GM19240 (cell line): ENCODE results near the gene CAPS.

Experiments
- DNase-seq: peaks from one replicate; pipeline ENCODE4 v3.0.0; 2011; ENCODE audit warnings: low spot score; ENCODE audit not compliant: insufficient read length

The CAPS gene

DNA sequence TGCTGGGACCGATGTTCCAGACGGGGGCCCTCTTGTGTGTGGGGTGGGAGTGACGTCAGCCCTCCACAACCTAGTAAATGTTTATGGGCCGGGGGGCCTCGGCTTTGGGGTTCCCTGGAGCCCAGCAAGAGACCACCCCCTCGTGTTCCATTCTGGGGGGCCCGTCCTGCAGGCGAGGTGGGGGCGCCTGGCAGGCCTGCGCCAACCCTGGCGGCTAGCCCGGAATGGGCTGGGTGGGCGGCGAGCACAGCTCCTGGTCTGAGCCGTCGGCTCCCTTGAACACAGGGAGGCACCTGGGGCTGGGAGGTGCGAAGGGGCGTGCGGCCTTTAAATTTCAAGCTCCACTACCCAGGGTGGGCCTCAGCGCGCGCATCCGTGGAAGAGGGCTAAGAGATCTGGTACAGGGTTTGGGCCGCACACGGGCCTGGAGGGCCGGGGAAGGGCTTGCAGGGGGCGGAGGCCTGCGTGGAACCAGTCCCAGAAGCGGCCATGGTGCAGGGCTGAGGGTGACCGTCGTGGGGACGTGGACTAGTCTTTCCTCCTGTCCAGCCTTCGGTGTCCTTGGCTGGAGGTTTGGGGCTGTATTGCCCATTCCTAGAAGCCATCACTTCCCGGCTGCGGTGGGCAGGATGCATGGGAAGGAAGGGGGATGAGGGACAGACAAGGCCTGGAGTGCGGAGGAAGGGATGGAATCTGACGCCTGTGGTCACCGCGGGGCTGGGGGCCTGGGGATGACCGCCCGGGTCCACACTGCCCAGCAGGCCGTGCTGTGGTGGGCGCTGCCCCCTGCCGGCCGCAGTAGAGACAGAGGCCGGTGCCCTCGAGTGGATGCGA lies 21.9 kb upstream of the CAPS start:
- DNase-seq: no peak

DNA sequence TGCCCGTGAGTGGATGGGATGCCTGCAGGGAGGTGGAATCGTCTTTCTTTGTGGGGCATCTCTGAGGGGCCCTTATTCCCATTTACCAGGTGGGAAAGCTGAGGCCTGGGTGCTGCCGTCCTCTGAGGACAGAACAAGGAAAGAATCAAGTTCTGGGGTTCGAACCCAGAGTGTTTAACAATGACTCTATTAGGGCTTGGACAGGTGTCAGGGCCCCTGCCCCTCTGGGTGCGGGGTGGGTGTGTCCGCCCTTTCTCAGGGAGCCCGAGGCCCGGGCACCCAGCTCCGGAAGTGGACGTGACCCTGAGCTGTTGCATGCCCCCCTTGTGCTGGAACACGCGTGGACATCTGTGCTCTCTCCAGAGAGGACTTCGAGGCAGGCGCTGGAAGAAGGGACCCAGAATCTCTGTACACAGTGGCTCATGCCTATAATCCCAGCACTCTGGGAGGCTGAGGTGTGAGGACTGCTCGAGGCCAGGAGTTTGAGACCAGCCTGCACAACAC lies 21.2 kb upstream of the CAPS start:
- no peak for DNase-seq

DNA sequence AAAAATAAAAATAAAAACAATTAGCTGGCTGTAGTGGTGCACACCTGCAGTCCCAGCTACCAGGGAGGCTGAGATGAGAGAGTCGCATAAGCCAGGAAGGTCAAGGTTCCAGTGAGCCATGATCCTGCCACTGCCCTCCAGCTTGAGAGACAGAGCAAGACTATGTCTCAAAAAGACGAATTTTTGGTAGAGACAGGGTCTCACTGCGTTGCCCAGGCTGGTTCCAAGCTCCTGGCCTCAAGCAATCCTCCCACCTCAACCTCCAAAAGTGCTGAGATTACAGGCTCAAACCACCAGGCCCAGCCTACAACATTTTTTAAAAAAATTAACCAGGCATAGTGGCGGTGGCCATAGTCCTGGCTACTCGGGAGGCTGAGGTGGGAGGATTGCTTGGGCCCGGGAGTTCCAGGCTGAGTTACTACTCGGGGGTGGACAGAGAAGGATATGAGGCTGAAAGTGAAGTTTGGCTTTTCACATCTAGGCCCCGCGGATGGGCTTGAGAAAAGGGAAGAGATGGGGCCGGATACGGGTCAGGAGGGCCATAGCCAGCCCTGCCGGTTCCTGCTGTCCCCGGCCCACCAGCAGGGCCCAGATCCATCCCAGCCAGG lies 20.7 kb upstream of the CAPS start:
- DNase-seq: no peak

DNA sequence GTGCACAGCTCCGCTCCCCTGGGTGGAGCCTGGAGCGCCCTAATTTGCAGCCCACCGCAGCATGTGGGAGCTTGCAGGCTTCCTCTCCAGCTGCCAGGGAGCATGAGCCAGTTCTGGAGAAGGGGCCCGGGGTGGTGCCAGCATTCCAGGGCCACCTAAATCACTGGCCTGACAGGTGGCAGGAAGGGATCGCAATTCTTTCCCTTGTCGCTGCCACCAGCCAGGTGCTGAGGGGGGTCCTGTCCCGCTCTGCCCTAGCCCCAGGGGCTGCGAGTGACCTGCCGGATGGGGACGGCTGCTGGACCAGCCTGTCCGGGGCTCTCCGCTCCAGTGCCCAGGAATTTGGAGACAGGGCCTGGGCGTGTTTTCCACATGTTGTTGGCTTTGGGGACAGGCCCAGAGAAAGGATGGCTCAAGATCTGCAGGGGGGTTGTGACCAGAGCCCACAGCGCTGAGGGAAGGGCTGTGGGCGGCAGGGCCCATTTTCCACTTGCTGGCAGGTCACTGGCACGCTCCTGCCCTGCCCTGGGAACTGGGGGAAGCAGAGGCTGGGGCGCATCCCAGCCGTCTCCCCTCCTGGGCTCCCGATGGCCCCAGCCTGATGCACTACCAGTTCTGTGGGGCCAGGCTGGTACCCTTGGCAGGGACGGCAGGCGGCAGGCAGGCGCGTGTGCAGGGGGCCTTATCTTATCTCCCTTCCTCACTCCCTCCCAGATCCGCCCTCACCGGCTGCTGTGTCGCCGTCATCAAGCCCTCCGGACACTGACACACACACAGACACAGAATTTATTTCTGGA lies 19.9 kb upstream of the CAPS start:
- DNase-seq: no peak

DNA sequence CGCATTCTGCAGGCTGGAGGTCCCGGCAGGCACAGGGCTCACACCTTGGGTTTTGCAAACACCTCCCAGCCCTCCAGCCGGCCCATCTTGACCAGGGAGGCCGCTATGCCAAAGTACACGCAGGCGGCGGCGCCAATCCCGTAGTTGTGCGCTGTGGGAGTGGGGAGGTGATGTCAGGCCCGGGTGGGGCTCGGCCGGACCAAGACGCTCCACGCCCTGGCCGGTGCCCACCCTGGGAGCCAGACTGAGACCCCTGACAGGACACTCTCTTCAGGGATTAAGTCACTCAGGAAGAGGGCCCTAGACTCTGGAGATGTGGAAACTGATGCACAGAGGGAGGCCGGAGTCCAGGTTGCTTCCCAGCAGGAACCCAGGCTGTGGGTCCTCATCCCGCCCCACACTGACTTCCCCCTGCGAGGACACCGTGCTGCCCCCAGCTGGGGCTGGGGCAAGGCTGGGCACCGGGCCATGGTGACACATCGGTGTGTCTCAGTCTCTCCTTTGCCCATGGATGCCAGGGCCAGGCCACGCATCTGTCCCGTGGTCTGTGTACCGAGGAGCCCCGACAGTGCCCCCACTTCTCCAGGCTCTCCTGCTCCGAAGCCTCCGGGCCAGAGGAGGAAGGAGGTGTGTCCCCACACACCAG lies 19.2 kb upstream of the CAPS start:
- DNase-seq: no peak

DNA sequence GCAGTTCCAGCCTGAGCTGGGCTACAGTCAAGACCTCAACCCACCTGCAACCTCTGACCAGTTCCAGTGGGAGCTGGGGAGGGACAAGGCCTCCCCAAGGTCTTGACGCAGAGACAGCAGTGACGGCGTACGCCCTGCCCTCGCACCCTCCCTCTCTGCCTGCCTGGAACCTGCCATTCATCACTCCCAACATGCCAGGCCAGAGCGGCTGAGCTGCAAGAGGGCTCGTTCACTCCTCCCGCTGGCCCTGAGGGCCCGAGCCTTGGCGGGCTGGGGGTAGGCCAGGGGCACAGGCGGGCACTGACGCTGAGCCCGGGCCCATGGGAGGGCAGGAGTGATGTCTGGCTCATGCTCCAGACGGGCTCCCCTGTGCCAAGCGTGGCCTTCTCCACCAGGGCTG lies 18.6 kb upstream of the CAPS start:
- DNase-seq: no peak

DNA sequence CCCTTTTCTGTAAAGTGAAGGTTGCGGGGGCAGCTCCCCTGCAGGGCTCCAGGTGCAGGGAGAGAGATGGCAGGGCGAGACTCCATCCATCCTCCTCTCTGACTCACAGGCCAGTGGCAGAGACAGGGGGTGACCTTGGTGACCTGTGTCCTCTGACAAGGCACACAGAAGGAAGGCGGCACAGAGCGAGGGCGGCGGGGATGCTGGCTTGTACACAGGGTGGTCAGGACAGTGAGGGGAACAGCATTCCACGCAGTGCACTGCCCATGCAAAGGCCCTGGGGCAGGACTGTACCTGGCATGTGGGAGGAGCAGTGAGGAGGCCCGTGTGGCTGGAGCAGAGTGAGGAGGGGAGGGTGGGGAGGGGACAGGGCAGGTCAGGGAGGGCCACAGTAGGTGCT lies 18.2 kb upstream of the CAPS start:
- no peak for DNase-seq

DNA sequence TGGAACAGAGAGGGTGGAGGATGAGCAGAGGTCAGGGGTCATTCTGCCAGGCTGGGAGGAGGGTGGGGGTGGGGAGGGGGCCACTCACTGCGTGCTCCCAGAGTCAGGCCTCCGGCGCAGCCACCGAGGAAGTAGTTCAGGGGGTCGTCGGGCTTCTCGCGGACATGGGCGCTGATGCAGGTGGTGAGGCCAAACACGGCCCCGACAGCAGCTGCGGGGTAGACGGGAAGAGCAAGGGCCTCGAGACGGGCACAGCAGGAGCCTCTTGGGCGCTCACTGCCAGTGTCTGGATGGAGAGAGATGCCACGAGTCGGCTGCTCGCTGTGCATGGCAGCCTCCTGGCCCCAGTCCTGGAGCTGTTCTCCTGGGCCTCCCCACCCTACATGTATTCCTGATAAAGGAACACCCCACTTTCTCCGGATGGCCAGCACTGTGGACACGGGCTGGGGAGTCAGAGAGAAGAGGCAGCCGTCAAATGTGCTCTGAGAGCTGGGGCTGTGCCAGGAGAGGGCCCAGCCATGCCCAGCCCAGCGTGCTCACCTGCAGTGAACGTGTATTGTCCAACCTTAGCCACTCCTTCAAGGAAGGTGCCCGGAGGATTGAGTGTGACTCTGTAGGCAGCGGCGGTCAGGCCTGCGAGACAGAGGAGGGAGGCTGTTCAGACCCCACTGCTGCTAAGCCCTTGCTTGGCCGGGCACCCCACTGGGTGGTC lies 17.5 kb upstream of the CAPS start:
- DNase-seq: no peak

DNA sequence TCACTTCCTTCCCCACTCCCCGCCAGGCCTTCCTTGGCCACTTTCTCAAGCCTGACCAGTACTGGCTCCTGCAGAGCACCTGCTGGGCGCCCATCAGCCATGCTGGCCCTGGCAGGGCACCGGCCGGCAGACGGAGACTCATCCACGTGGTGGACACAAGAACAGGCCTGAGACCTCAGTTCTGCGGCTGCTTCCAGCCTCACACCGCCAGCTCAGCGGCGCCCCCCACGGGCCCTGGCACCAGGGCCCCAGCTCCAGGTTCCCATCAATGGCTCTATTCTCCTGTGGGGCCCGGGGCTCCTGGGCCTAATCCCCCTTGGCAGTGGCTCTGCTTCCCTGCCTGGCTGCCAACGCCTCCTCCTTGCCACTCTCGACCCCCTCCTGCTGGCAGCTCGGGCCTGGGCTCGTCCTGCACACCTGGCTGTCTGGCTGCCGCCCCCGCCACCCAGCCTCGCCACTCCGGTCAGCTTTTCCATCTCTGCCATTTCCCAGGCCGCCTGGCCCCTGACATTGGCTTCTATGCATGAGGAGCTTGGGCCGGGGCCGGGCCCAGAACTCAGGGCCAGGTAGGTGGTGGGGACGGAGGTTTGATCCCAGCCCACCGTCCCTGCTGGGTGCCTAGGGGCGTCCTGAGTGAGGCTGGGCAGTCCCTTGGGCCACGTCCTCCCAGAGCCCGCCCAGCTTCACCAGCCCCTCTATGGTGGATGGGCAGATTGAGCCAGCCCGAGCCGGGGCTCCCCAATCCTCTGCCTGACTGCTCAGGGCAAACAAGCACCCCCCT lies 16.7 kb upstream of the CAPS start:
- DNase-seq: no peak

DNA sequence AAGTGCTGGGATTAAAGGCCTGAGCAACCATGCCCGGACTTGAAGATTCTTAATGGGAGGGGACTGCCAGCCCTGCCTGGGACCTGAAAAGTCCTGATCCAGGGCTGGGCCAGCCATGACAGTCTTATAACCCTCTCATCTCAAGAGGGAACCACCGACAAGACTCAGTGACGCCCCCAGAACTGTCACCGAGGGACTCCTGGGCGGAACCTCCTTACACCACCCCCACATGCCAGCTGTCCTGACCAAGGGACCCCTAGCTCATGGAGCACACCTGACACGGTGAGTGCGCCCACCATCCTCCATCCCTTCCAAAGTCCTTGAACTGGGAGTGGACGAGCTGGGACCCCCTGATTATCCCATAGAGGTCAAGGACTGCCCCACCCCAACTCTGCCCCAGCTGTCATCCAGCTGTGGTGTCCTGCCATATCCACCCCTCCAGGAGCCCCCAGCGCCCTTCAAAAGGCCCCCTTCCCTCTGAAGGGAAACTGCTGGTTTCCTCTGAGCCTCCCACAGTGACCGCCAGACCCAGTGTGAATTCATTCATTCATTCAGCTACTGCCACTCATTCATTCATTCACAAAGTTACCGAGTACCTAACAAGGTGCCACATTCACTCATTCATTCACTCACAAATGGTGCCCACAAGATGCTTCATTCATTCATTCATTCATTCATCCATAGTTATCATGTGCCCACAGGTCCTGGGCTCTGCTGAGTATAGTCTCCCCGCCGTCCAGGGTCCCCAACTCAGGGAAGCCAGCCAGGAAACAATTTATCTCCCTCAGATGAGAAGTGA lies 14.1 kb upstream of the CAPS start:
- no peak for DNase-seq

DNA sequence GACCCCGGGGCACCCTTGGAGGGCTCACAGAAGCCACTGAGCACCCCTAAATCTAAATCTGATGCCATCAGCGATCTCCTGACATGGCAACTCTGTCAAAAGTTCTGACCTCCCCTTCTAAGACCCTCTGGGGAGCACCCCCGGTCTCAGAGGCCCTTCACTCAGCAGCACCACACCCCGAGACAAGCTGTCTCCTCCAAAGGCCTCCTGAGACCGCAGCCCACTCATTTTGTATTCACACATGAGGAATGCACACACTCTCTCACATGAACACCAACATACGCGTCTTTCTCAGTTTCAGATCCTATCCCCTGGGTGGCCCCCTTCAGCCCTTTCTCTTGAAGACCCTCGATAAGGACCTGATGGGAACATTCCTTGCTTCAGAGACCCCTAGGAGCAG lies 13.1 kb upstream of the CAPS start:
- DNase-seq: no peak

DNA sequence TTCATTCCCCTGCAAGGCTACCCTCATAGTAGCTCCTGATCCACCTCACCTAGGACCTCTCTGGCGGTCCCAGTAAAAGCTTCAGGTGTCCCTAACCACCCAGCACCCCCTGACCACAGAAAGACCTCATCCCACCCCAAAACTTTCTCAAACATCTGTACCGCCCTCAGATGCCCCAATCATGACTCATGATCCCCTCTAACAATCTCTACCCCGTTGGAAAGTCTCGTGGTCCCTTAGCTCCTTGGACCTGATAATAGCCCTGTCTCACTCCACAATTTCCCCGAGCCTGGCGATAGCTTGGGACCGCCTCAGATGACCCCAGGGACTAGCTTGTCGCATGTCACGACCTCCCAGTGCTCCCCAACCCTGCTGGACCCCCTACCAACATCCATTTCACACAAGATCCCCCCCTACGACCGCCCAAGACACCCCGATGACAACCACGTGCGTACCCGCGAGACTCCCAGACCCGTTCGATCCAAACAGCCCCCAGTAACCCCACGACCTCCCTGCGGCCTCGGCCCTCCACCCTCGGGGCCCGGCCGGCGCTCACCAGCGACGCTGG lies 10.9 kb upstream of the CAPS start:
- DNase-seq: no peak

DNA sequence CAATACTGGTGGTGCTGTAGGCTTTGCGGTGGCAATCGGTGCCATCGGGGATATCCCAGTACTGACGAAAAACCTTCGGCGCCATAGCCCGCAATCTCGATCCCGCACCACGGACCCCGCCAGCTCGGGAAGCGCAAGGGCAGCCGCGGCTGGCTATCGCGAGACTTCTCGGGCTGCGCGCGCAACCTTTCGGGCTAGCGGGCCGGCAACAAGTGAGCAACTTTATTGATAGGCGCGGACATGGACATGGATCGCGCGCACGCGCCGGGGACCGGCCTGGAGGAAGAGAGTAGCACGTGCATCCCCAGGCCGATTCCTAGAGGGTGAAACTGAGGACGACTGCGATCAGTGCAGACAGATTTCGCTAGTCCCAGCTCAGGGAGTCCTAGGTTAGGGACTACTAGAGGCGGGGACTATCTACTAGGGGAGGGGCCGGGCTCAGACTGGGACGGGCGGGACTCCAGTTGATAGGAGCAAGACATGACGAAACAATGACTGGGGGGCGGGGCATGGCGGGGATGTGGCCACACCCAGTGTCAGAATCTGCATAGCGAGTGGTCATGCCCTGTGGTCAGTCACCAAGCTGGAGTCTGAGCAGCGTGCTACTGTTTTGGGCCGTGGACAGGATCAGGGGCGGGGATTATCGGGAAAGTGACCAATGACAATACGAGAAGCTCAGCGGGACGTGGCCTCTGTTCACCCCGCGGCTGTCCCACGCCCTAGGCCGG lies 10.3 kb upstream of the CAPS start, which contains the start of gene NDUFA11:
NDUFA11 (minus strand) TSS at position 167 of the 728 bp plus-strand sequence; CDS start at position 85, 82 bp downstream.
- peak; percentile 93 for DNase-seq

DNA sequence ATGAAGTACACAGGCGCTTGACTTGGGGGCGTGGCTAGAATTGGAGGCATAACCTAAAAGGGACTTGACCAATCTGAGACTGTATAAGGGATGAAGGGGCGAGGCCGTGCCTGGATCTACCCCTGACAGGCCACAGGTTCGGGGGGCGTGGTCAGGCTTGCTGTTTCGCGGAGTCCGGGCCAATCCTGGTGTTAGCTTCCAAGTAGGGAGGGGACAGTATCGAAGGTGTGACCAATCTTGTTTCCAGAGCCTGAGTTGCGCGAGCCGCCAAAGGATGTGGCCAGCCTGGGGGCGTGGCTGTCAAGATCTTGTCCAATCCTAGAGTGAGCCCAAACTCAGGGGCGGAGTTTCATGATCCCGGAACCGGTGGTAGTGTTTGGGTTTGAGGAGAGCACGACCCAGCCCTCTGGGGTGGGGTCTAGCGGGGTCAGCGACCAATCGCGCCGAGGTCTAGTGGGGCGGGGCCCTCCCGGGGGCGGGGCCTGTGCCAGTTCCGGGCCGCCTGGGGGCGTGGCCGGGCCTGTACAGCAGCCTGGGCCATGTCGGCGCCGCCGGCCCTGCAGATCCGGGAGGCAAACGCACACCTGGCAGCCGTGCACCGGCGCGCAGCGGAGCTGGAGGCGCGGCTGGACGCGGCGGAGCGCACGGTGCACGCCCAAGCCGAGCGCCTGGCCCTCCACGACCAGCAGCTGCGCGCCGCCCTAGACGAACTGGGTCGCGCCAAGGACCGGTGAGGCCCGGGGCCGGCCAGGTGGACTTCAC lies 9.5 kb upstream of the CAPS start, which contains the start of gene VMAC:
VMAC (plus strand) TSS at position 521 of the 762 bp plus-strand sequence; CDS start at position 540, 19 bp downstream.
- DNase-seq: peak; percentile 97

DNA sequence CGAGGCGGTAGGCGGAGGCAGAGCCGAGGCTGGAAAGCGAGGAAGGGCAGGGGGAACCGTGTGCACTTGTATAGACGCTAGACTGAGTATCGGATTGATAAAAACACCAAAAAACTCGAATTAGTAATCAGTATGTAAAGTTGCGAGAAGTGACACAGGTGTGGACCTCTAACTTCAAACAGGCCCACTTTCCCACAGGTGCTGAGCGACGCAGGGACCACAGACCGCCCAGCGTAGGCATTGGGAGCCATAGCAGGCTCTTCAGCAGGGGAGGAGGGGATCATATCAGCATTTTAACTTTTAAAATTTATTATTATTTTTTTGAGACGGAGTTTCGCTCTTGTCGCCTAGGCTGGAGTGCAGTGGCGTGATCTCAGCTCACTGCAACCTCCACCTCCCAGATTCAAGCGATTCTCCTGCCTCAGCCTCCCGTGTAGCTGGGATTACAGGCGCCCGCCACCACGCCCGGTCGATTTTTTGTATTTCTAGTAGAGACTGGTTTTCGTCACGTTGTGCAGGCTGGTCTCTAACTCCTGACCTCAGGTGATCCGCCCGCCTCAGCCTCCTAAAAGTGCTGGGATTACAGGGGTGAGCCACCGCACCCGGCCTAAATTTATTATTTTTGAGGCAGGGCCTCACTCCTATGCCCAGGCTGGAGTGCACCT lies 8.8 kb upstream of the CAPS start:
- DNase-seq: no peak

DNA sequence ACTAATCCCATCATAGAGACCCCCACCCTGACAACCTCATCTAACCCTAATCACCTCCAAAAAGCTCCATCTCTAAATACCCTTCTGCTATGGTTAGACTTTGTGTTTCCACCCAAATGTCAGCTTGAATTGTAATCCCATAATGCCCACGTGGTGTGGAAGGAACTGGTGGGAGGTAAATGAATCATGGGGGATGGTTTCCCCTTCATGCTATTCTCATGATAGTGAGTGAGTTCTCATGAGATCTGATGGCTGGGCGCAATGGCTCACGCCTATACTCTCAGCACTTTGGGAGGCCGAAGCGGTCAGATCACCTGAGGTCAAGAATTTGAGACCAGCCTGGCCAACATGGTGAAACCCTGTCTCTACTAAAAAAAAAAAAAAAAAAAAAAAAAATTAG lies 6.8 kb upstream of the CAPS start:
- no peak for DNase-seq
